D721Med (cell line): ENCODE measurements around the gene AGRN.
"Not testable (repeated sequence)": the region's sequence is repeated elsewhere in the genome, so short reads cannot be mapped to it uniquely, and the experiment has no call there.

ENCODE experiments used
- DNase-seq: peaks from one replicate; pipeline ENCODE4 v3.0.0; 2011; ENCODE audit warnings: low spot score; ENCODE audit not compliant: insufficient read length
- FAIRE-seq: peaks from 2 replicates; lab custom pipeline; 2011; peaks lifted over from hg19 to GRCh38; lab: Jason Lieb, UNC
- TF ChIP-seq, protein P1 (sequence below): IDR thresholded peaks from 2 replicates; pipeline ENCODE4 v1.5.1; 2012; ENCODE audit warnings: mild to moderate bottlenecking, control low read depth; ENCODE audit not compliant: insufficient read depth; ENCODE audit errors: missing control alignments

Gene AGRN

DNA sequence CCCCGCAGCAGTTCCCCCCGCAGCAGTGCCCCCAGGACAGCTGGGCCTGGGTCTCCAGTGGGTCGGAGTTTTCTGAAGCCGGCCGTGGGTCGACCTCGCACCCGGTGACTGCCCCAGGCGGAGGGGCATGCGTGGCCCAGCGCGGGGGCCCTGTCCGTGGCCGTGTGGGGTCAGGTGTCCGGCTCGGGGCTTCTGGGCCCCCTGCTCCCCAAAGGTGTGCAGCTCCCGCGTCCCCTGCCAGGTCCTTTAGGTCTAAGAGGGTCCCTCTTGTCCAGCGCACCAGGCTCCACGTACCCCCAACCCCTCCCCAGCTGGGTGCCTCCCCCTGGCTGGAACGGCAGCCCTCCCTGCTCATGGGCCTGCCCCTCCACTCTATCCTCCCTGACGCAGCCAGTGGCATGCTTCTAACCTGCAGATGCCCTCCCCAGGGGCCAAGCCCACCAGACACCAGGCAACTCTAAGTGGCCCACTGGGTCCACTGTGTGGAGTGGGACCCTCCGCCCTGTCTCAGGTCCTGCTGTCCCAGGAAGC is 14.1 kb upstream of the AGRN start:
- TF ChIP-seq, protein P1, sequence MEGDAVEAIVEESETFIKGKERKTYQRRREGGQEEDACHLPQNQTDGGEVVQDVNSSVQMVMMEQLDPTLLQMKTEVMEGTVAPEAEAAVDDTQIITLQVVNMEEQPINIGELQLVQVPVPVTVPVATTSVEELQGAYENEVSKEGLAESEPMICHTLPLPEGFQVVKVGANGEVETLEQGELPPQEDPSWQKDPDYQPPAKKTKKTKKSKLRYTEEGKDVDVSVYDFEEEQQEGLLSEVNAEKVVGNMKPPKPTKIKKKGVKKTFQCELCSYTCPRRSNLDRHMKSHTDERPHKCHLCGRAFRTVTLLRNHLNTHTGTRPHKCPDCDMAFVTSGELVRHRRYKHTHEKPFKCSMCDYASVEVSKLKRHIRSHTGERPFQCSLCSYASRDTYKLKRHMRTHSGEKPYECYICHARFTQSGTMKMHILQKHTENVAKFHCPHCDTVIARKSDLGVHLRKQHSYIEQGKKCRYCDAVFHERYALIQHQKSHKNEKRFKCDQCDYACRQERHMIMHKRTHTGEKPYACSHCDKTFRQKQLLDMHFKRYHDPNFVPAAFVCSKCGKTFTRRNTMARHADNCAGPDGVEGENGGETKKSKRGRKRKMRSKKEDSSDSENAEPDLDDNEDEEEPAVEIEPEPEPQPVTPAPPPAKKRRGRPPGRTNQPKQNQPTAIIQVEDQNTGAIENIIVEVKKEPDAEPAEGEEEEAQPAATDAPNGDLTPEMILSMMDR: no peak
- DNase-seq: no peak
- no peak for FAIRE-seq

DNA sequence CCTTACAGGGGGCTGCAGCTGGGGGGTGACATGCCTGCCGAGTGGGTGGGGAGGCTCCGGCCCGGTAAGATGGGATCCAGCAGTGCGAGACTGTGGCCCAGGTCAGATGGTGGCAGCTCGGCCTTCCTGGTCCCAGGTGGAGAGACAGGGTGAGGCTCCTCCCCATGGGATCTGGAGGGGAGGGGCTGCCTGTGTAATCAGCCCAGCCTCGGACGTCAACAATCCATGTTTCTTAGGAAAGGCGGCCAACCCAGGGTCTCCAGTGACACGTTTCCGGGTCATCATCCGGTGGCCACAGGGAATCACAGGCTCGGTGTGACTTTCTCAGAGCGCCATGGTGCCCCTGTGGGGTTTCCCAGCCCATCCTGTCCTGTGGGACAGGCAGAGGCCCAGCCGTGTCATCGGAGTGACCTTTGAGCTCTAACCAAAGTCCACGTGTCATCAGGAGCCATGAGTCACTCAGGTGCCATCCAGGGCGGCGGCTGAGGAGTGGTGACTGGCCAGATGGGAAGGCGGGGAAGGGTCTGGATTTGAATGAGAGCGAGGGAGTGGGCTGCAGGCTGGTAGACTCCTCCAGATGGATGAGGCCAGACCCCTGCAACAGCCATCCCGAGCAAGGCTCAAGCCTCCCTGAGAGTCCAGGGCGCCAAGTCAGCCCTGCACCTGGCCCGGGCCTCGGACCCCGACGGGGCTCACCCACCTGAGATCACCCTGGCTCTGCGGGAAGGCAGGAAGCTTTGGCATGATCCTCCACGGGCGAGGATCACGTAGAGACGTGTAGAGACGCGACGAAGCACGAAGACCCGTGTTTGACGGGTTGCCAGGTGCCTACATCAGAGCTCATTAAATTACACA is 13.4 kb upstream of the AGRN start:
- DNase-seq: no peak
- FAIRE-seq: no peak
- TF ChIP-seq, protein P1: no peak

DNA sequence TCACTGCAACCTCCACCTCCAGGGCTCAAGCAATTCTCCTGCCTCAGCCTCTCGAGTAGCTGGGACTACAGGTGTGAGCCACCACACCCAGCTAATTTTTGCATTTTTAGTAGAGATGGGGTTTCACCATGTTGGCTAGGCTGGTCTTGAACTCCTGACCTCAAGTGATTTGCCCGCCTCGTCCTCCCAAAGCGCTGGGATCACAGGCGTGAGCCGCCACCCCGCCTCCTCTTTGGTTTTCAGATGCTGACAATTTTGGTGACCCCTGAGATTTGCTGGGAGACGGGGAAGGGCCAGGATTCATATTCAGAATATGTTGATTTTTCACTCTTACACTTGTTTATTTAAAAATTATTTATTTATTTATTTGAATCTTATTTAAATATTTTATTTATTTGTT is 9.8 kb upstream of the AGRN start:
- DNase-seq, FAIRE-seq: not testable (repeated sequence)

DNA sequence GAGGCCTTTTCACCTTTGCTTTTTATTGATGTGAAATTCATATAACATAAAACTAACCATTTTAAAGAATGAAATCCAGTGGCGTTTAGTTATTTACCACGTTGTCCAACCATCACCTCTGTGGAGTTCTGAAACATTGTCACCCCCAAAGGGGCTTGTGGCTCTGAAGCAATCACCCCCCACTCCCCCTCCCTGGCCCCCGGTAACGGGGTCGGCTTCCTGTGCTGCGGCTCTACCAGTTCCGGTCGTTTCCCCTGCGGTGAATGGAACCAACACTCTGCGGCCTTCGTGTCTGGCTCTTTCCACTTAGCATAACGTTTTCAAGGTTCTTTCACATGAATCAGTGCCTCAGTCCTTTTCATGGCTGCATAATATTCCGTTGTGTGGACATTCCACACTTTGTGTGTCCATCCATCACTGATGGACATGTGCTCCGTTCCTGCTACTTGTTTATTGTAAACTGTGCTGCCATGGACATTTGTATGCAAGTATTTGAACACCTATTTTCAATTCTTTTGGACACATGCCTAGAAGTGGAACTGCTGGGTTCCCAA is 8.4 kb upstream of the AGRN start:
- DNase-seq (no peak), FAIRE-seq (no peak)
- TF ChIP-seq, protein P1: no peak

DNA sequence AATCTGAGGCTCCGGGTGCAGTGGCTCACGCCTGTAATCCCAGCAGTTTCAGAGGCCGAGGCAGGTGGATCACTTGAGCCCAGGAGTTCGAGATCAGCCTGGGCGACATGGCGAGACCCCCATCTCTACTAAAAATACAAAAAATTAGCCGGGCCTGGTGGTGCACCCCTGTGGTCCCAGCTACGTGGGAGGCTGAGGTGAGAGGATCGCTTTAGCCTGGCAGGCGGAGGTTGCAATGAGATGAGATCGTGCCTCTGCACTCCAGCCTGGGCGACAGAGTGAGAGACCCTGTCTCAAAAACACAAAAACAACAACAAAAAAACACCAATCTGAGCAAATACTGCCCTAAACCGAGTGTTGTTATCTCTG is 7.2 kb upstream of the AGRN start:
- FAIRE-seq, DNase-seq: not testable (repeated sequence)

DNA sequence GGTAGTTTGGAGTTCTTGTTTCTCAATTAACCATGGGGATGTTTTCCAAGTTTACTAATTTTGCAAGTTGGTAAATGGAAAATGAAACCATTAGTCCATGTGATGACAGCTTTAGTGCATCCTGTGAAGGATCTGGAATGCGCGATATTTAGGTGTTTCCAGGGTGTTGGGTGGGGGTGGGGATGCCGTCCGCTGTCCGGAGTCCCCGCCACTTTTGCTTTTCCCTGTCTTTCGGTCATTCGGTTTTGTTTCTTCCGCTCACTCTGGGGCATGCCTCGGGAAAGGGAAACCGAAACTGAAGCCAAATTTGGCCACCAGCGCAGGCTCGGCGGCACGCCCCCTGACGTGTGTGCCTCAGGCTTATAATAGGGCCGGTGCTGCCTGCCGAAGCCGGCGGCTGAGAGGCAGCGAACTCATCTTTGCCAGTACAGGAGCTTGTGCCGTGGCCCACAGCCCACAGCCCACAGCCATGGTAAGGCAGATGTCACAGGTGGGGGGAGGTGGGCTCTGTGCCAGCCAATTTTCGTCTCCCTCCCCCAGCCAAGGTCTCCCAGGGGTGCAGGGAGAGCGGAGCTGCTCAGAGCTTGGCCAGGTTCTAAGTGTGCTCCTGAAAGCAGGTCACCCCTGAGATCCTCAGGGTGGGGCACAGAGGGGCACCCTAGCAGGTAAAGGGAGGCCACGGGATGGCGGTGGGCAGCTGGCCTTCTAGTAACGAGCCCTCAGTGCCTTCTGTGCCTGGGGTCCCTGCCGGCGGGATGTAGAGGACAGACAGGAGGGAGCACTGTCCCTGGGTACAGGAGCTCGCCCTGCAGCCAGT is 6.6 kb upstream of the AGRN start, which contains the start of gene ISG15:
Gene ISG15, plus strand, starts transcription at position 393 of the 817 bp plus-strand sequence. Its CDS starts 77 bp downstream, at position 470.
- no peak for FAIRE-seq
- TF ChIP-seq, protein P1: no peak
- DNase-seq: no peak

DNA sequence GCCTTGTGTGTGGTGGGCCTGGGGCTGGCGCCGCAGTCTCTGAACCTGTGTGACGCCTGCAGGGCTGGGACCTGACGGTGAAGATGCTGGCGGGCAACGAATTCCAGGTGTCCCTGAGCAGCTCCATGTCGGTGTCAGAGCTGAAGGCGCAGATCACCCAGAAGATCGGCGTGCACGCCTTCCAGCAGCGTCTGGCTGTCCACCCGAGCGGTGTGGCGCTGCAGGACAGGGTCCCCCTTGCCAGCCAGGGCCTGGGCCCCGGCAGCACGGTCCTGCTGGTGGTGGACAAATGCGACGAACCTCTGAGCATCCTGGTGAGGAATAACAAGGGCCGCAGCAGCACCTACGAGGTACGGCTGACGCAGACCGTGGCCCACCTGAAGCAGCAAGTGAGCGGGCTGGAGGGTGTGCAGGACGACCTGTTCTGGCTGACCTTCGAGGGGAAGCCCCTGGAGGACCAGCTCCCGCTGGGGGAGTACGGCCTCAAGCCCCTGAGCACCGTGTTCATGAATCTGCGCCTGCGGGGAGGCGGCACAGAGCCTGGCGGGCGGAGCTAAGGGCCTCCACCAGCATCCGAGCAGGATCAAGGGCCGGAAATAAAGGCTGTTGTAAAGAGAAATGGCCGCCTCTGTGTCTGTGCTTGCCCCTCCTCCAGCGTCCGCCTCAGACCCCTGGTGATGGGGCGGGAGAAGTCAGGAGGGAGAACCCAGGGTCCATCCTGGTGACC is 5.8 kb upstream of the AGRN start:
- TF ChIP-seq, protein P1: no peak
- FAIRE-seq (no peak), DNase-seq (no peak)
